GM18861 (cell line): Measurements from ENCODE around the gene CCDC50.

Experiments used
- ATAC-seq: cut with Tn5 transposase; IDR thresholded peaks from one replicate; pipeline ENCODE4 v1.9.1; 2021; ENCODE audit not compliant: unreplicated experiment

The CCDC50 gene

DNA sequence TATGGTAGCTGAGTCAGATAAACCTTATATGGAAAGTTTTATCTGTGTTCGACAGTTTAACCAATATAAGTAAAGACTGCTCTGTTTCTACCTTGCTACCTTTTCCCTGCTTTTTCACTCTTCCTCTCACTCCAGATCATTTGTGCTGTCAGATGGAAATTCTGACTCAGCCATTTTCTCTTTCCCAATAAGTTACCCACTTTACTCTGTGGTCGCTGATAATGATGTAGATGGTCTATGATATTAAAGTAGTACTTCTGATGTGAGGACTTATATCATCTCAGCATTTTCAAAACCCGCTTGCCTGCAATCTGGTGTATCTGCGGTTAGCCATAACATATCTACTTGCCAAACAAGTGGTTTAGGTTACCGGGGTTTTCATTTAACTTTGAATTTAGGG, 16.1 kb downstream of the CCDC50 start:
- ATAC-seq: no peak

DNA sequence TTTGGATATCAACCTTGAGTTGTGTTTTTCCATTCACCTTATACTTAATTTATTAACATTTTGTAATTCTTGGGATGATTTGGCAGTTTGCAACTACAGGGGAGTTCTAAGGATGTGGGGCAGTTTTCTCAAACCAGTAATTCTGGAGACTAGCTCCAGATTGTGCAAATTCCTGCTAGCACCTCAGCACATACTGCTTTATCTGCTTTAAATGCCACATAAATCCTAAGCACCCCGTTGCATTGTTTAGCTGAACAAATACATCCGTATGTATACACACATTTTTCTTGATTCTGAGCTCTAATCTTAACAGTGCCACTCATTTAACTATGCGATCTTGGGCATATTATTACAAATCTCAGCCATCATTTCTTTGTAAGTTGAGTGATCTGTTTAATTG, 18.0 kb downstream of the CCDC50 start:
- ATAC-seq: no peak

DNA sequence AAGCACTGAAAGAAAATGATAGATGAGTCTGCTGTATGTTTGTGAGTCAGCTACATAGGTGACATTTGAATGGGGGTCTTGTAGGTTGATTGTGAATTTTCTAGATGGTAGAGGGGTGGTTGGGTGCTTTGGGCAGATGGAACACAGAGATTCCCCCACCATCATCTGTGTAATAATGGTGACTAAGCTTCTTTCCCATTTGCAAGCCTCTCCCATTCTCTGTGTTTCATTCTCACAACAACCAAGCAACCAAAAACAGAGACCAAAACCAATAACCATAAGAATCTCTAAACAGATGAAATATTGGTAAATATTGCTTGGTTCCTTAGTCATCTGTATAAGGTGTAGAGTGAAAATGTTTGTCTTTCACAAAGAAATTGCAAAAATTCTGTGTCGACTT, 18.9 kb downstream of the CCDC50 start:
- no peak for ATAC-seq

DNA sequence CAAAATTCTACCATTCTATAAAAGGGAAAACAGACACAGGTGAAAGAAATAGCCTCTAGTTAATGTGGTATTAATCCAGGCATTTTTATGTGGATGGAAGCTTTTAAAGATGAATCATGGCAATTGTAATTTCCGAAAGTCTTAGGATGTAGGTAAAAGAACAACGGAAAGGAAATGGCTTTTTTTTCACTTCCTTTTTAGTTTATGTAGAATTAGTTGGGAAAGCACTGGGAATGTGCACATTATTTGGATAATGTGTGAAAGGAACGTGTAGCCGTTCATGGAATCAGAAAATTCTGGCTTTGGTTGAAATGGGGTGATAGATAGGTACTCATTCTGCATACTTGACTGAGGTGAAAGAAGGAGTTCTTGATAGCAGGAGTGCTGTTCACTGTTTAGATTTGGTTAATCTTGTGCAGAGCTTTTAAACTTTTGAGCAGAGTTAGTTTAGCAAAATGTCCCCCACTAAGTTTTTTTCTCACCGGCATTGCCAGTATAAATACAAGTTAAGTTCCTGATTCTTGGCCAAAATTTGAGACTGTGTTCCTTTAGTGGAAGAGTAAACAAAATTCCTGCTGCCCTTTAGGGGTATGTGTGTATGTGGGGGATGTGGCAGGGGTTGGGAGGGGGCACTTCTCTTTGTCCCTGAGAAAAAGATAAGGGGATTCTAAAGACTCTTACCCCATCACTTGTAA, 21.3 kb downstream of the CCDC50 start:
- no peak for ATAC-seq

DNA sequence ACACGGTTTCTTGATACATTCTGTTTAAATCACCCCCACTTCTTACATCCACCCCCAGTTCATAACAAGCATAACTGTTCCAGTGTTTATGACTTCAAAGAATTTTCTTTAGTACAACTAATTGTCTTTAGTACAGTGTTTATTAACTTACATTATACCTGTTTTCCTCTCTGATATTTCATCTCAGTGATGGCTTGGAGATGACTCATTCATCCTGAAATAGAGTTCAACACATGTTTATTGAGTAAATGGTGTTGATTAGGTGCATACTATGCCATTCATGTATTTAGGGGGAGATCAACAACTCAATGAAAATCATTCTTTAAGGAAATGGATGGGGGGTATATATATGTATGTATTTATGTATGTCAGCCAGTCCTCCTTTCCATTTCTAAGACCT, 22.8 kb downstream of the CCDC50 start:
- ATAC-seq: no peak

DNA sequence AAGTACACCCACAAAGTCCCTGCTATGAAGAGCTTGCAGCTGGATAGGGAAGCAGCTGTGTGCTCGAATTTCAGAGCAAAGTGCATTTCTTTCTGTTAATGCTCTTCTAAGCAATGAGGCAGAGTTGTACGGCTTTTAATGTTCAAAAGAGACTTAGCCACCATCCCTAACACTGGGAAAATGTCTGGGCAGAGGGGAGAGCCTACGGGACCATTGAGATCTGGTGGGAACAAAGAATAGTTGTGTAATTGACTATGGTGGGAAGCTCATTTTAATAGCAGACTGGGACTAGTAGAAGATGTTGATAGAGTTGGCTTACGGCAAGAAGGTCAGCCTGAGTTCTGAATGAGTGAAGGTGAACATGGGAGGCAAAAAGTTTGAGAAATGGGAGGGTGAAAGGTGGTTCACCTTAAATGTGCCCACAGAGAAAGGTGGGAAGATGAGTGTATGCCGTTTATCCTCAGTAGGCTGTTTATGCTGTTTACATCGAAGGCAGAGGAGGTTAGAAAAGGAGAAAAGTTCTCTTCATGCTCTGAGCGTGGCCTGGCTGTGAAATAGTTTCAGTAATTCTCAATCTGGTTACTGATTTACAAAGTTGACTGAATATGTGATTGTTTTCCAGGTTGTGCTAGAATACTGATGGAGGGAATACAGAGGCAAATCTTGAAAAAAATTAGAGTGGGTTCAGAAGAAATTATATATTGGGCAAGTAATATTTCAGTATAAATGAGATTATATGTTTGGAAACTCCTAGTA, 24.0 kb downstream of the CCDC50 start:
- ATAC-seq: peak; percentile 41

DNA sequence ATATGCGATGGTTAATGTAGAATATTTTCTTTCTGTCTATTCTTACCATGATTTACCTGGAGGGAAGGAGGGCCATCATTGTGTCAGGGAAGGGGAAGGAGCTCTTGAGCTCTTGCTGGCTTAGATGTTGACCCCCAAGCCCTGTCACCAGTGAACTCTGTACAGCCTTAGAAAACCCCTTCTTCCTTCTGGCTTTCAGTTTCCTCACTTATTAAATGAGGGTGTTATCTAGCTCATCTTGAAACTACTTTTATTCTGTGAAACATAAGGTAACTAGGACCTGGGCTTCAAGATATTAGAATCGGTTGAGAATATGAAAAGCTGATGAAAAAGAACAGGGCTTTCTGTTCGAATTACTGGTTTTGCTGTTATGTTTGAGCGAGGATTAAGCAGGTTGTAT, 26.2 kb downstream of the CCDC50 start:
- peak; percentile 77 for ATAC-seq

DNA sequence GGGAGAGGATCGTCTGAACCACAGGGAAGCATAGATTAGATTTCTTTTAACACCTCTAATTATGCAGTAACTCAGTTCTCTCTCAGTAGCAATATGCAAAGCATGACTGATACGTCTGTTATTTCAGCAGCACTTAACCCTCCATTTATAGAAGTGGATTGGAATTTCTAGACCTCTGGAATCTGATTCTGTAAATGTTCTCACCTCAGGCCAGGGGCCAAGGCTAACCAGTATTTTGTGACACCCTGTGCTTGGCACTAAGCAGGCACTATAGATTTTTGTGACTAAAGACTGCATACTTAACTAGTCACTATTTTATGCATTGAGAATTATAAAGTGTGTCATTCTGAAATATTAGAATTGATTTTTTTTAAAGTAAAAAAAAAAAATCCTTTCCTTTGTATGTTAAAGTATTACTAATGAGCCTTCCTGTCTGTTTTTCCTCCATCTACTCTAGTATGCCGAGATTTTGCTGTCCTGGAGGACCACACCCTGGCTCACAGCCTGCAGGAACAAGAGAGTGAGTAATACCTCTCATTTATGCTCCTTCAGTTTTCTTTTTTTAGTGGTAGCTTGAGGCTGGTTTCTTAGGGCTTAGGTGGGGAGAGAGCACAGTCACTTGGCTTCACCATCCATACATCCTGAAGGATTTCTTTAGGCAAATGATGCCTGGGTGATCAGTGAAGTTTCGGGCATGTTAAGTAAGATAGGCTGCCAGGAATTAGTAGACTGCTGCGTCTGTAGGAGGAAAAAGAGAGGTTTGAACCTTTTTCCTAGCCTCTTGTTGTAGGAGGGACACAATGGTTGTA, 27.6 kb downstream of the CCDC50 start:
- ATAC-seq: no peak

DNA sequence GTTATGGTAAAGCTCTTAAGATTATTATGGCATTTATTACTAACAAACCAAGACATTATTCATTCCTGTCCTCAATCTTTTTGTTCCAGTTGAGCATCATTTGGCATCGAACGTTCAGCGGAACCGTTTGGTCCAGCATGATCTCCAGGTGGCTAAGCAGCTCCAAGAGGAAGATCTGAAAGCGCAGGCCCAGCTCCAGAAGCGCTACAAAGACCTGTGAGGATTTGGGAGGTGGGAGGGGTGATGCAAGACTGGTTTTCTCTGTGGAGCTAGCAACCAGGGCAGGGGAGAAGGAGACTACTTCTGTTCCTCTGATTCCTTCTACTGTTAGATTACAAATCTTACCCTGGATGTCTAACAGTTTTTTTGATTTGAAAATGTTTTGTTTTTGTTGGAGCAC, 28.7 kb downstream of the CCDC50 start:
- ATAC-seq: no peak

DNA sequence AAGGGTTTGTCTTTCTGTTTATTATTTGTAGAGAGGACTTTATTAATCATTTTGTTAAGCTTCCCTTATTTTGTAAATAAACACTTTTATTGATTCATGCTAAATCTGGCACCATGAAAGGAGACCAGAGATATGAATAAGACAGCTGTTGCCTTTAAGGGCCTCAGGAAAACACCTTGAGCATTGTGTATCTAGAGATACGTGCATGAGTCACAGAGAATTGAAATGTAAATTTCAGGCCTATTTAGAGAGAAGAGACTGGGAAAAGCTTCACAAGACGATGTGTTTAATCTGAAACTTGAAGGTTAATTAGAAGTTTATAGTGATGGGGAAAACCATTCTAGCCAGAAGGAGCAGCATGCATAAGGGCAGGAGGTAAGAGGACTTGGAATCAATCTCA, 29.7 kb downstream of the CCDC50 start:
- peak; percentile 28 for ATAC-seq

DNA sequence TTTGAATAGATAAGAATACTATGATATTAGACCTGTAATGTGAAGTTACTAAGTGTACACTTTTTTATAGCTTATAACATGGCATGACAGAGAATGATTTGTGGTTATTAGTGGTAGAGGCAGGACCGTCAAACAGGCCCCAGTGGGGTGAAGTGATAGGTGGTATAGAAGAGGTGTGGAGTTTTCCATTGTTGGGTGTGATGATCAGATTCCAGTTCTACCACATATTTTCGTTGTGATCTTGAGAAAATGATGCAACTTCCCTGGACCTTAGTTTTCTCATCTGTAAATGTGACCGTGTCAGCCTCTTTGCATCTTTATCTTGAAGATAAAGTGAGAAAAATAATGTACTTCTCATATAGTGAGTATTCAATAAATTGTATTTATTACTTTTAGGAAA, 31.4 kb downstream of the CCDC50 start:
- ATAC-seq: no peak

DNA sequence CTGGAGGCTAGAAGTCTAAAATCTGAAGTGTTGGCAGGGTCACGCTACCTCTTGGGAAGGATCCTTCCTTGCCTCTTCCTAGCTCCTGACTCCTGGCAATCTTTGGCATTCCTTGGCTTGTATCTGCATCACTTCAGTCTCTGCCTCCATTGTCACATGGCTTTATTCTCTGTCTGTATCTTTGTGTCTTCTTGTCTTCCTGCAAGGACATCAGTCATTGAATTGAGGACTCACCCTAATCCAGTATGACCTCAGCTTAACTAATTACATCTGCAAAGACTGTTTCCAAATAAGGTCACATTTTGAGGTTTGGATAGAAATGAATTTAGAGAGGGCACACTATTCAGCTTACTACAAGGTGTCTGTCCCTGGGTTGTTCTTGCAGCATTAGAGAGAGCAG, 32.3 kb downstream of the CCDC50 start:
- ATAC-seq: no peak

DNA sequence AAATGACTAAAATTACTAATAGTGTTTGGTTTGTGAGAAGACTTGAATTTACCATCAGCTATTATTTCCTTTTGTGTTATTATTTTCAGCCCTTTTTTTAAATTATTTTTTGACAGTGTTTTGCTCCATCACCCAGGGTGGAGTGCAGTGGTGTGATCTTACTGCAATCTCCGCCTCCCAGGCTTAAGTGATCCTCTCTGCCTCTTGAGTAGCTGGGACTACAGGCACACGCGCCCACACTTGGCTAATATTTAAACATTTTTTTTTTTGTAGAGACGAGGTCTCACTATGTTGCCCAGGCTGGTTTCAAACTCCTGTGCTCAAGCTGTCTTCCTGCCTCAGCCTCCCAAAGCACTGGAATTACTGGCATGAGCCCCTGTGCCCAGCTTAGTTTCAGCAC, 32.8 kb downstream of the CCDC50 start:
- no peak for ATAC-seq

DNA sequence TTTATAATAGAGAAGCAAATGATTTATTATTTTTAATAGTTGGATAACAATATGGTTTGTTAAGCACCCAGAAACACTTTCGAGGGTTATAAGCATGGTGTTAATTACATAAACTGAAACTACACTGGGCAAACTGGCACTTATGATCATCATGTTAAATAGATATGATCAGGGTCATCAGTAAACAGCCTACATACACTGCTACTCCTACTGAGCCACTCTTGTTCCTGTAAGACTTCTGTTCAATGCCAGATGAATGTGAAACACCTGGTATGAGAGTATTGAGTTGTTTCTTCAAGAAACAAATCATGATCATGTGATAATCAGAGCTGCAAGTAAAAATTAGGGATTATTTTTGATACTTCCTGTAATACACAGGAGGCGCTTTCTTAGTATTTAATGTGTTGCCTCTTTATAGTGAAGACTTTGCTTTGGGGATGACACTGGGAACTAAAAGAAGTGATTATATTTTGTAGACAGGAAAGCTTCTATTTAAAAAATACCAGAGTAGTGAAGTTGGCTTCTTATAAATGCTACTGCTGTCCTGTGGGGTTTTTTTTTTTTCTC, 33.4 kb downstream of the CCDC50 start:
- no peak for ATAC-seq

DNA sequence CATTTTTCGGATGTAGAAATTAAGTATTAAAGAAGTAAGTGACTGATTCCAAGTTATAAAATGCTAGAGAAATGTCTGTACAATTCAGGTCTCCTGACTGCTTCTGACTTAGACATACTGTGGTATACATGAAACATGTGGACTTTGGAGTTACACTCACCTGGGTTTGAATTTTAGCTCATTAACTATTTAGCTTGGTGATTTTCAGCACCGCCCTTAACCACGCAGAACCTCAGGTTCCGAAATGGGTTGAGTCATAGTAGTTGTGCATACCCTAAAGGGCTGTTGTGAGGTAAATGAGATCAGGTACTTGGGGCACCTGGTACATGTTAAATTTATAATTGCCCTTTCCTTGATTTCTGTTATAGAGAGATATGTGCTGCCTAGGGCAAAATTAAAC, 34.0 kb downstream of the CCDC50 start:
- no peak for ATAC-seq

DNA sequence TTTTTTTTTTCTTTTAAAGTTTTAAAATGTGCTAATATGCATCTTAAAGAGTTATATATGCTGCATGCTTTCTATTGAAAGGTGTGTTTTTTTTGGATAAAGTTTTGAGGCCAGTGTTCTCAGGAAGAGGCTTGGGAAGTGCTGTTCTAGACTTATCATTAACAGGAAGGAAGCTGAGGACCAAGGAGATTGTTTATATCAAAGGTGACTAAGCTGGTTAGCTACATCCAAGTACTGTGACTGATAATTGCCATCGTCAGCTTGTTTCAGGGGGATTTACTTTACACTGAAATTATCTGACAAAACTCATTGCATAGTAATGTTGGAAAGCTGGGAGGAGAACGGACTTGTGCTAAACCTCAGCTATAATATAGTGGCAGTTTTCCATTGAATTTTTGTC, 37.5 kb downstream of the CCDC50 start:
- no peak for ATAC-seq

DNA sequence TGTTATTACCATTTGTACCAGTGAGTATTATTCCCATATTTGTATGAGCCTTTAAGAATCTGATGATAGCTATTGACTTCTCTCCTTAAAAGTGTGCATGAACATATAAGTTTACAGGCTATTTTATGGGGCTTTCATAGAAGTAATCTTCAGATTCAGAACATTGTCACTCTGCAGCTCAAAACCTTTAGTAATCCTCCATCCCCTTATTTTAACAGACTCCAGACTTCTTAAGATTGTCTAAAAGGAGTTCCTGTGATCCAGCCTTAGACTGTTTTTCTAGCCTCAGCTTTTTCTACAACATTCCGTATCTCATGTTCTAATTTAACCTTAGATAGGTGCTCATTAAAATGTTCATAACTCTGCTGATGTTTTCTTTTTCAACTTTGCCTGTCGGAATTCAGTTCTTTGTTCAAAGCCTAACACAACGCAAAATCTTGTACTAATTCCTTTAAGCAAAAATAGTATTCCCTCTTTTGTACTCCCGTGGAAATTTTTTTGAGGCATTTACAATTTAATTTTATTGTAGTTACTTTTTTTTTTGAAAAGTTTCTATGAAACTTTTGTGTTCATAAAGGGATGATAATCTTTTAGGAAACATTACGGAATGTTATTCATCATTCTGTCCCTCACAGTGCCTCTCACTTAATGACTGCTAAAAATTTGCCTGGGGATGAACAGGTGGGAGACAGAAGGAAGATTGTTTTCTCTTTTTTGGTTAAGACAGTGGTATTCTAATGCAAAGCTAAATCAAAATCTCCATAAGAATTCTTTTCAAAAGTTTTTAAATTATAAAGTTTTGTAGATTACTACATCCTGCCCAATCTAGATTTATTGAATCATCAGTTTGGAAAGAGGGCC, 39.8 kb downstream of the CCDC50 start:
- no peak for ATAC-seq

DNA sequence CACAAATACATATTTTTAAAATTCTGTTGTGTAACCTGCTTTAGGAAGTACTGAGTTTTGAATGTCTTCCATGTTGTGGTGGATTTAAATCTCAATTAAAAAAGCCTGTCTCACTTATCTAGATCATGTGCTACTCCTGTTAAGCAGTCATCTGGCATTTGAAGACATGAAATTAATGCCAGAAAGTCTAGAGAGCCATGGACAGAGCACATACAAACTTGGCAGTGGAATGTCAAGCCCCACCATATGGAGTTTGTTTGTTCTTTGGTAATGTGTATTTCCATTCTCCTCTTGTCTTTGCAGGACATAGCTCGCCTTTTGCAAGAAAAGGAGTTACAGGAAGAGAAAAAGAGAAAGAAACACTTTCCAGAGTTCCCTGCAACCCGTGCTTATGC, 40.4 kb downstream of the CCDC50 start:
- ATAC-seq: no peak

DNA sequence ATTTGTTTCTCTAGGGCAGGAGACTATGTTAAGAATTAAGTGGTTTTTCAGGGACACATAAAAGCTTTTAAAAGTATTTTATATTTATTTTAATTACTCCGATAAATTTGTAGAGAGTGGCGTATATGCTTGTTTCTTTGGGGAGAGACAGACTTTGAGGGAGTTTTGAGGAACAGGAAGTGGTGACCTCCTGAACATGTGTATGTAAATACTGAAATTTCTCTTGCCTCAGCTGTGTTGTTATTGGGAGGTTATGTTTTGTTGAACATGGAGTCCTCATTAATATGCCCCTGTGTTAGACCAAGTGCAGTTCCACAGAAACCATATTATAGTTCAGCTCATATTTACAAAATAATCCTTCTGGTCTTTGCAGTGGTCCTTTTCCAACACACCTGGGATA, 42.9 kb downstream of the CCDC50 start:
- no peak for ATAC-seq

DNA sequence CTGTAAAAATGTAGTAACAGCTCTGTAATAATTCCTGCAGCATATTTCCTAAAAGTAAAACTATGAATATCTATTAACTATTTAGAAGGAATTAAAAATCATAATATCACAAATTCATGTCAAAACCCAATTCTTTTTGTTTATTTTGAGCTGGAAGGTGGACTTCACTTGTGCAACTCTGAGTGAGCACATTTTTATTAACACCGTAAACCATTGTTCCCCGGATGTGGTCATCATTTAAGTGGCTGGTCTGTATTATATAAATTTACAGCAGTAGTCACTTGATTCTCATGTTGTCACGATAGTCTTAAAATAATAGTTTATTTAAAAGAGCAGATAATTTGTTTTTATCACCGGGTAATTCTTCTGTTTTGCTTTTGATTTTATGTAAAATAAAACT, 44.1 kb downstream of the CCDC50 start:
- ATAC-seq: no peak
